ENCODE results near the gene DDX49. TPM values are rescaled to one million over a fixed set of nuclear protein-coding genes. Genes with fewer than 3 reads are reported as not detected.
"Not testable (repeated sequence)": the region's sequence is repeated elsewhere in the genome, so short reads cannot be mapped to it uniquely, and the experiment has no call there.

The DDX49 gene
- total RNA-seq, 1 donor from 2014 or later, result 42.1 TPM

- no peak for DNase-seq
Observed at GRCh38 chr19:18910801-18911436, 8.6 kb upstream of the DDX49 start.

GRCh38 chr19:18912933-18913332, 6.6 kb upstream of the DDX49 start:
- DNase-seq, result no peak

- DNase-seq, result no peak
Observed at GRCh38 chr19:18913466-18913865, 6.0 kb upstream of the DDX49 start.

- peak; percentile 72 for DNase-seq
Observed at GRCh38 chr19:18915639-18916038, 3.9 kb upstream of the DDX49 start.

- DNase-seq, result not testable (repeated sequence)
Observed at GRCh38 chr19:18917593-18917992, 1.9 kb upstream of the DDX49 start.

- DNase-seq, result no peak
Observed at GRCh38 chr19:18919900-18920214, 342 bp downstream of the DDX49 start.

- no peak for DNase-seq
Observed at GRCh38 chr19:18920400-18920799, 885 bp downstream of the DDX49 start.

- no peak for DNase-seq
Observed at GRCh38 chr19:18921593-18921992, 2.1 kb downstream of the DDX49 start.

GRCh38 chr19:18922228-18922985, 2.9 kb downstream of the DDX49 start:
- DNase-seq, result no peak

GRCh38 chr19:18924684-18925213, 5.2 kb downstream of the DDX49 start:
- DNase-seq, result no peak

- DNase-seq, result no peak
Observed at GRCh38 chr19:18928018-18928805, 8.7 kb downstream of the DDX49 start.

- DNase-seq, result no peak
Observed at GRCh38 chr19:18929311-18929710, 9.8 kb downstream of the DDX49 start.

GRCh38 chr19:18931316-18932162, 12.0 kb downstream of the DDX49 start:
- DNase-seq, result no peak

GRCh38 chr19:18932216-18932841, 12.8 kb downstream of the DDX49 start:
- DNase-seq, result peak; percentile 71

GRCh38 chr19:18933297-18933696, 13.8 kb downstream of the DDX49 start:
- no peak for DNase-seq

GRCh38 chr19:18939163-18939562, 19.6 kb downstream of the DDX49 start:
- DNase-seq, result no peak

- DNase-seq, result peak; percentile 77
Observed at GRCh38 chr19:18939922-18940768, 20.6 kb downstream of the DDX49 start.

- peak; percentile 89 for DNase-seq
Observed at GRCh38 chr19:18940769-18941627, 21.5 kb downstream of the DDX49 start, which contains the start of gene HOMER3. HOMER3 (minus strand) TSS chr19:18941217; CDS start chr19:18938982, 2,235 bp downstream.

GRCh38 chr19:18941628-18942354, 22.3 kb downstream of the DDX49 start:
- no peak for DNase-seq

Measured in tongue (tissue), 2 donors.